Medulla oblongata (tissue), 1 donor: Measurements from ENCODE around the gene UFC1.

Experiments used
- DNase-seq: peaks from one replicate; pipeline ENCODE4 v3.0.0-alpha.2; 2015; ENCODE audit errors: extremely low spot score

The UFC1 gene

DNA sequence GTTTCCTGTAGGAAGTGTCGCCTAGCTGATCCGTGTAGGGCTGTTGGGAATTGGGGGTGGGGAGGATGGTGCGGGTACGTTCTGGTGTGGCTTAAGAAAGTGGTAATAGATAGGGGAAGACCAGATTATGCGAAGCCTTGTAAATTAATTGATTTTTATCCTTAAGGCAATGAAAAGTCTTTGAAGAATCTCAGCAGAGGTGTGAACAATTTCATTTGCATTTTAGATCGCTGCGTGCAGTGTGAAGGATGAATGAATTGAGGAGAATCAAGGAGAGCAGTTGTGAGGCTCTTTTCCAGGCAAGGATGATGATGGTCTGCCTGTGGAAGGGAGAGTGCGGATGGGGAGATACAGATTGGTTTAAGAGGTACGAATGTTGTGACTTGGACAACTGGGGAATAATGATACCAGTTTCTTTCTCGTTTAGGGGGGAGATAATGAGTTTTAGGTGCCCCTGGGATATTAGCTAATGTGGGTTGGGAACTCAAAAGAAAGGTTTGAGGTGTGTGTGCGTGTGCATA, 20.5 kb upstream of the UFC1 start:
- no peak for DNase-seq

GRCh38 chr1:161137881-161138280, 15.9 kb upstream of the UFC1 start:
- DNase-seq, result no peak

GRCh38 chr1:161138431-161138830, 15.3 kb upstream of the UFC1 start:
- DNase-seq, result no peak

DNA sequence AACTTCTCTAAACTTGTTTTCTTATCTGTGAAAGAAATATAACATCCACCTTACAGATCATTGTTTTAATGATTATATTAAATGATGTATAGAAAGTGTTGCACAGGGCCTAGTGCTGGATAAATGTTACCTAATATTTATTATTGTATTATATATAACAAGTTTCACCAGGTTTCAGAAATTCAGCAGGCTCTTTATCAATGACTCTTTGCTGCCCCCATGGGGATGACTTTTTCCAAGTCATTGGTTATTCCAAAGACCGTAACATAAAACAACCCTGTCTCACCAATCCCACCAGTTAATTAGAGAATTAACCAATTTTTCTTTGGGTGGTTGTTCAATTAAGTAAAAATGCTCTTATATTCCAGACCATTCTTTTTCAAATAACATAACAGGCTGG, 14.0 kb upstream of the UFC1 start:
- DNase-seq, result peak; percentile 62

DNA sequence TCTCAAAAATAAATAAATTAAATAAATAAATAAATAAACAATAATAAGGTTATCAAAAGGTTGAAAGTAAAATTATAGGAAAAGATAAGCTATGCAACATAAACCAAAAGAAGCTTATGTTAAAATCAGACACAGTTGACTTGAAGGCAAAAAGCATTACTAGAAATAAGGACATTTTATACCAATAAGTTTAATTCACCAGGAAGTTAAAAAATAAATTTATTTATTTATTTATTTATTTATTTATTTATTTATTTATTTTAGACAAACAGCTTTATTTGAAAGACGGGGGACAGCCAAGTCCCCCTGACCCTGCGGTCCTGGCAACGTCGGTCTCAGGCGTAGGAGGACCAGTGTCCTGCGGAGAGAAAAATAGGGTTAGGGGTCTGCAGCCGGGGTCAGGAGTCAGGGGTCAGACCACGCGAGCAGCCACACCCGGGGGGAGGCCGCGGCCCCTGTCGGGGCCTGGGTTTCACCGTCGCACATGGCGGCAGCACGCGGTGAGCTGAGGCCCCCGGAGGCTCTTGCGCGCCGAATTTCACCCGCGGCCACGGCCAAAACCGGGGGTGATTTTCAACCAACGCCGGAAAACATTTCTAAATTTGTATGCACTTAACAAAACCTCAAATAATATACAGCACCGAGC, 12.9 kb upstream of the UFC1 start:
- DNase-seq, result no peak

- no peak for DNase-seq
Observed at GRCh38 chr1:161145832-161146231, 7.9 kb upstream of the UFC1 start.

GRCh38 chr1:161153176-161153575, 602 bp upstream of the UFC1 start:
- DNase-seq, result no peak

DNA sequence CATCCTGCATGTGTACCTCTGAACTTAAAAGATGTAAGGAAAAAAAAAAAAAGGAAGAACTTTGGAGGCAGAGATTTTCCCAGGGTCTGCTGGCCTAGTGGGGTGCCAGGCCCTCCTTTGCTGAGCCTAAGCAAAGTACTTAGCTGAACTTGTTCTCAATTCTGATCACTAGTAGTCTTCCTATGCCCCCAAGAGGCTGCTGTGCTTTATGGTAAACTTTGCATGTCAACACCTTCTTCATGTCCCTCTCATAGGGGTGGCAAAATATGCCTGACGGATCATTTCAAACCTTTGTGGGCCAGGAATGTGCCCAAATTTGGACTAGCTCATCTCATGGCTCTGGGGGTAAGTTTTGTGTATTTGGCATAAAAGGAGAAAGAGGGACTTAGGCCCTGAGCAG, 4.1 kb downstream of the UFC1 start:
- DNase-seq, result no peak

GRCh38 chr1:161158316-161159010, 4.7 kb downstream of the UFC1 start:
- DNase-seq, result no peak

- DNase-seq, result peak; percentile 96
Observed at GRCh38 chr1:161159087-161159912, 5.5 kb downstream of the UFC1 start, which contains the start of gene USP21. Gene USP21 (plus strand): TSS chr1:161159500. CDS start chr1:161160641, 1,141 bp downstream.

DNA sequence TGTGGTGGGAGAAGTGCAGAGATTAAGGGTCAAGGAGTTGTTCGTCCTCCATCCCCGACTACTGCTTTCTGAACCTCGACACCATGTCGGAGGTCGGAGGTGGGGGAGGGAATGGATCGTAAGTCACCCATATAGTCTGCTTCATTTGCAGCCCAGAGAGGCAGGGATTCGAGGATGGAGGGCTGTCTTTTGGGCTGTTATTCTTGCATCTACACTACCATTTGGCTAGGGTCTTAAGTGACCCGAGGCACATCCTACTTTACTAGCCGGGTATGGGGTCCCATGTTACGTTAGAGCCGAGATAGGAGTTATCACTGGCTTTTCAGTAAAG, 6.1 kb downstream of the UFC1 start:
- DNase-seq, result no peak

DNA sequence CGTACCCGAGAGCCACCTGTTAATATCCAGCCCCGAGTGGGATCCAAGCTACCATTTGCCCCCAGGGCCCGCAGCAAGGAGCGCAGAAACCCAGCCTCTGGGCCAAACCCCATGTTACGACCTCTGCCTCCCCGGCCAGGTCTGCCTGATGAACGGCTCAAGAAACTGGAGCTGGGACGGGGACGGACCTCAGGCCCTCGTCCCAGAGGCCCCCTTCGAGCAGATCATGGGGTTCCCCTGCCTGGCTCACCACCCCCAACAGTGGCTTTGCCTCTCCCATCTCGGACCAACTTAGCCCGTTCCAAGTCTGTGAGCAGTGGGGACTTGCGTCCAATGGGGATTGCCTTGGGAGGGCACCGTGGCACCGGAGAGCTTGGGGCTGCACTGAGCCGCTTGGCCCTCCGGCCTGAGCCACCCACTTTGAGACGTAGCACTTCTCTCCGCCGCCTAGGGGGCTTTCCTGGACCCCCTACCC, 6.9 kb downstream of the UFC1 start:
- no peak for DNase-seq

DNA sequence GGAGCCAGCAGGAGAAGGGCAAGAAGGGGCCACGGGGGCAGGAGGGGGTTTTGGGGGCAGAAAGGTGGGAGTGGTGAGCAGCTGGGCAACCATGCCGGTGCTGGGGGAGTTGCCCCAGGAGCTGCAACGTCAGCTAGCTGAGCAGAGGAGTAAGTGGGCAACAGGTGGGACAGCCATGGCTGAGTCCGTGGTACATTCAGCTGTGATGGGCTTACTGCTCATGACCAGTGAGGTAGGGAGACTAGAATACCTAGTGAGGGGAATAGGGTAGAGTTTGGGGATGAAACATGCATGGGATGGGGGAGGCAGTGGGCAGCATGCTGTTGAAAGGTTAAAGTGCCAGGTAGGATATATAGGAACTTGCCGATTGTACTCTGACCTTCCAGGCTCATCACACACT, 7.9 kb downstream of the UFC1 start:
- DNase-seq, result no peak

GRCh38 chr1:161162052-161162451, 8.3 kb downstream of the UFC1 start:
- no peak for DNase-seq

DNA sequence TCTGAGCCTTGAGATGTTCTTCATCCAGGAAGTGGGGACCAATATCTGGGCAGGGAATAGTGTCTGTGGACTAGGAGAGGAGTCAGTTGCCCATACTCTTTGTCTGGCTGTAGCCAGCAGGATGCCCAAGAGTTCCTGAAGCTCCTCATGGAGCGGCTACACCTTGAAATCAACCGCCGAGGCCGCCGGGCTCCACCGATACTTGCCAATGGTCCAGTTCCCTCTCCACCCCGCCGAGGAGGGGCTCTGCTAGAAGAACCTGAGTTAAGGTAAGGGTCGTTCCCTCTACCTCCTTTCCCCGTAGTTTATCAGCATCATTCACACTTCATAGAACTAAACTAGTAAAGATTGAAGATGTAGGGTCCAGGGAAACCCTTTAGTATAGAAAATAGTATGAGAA, 9.0 kb downstream of the UFC1 start:
- no peak for DNase-seq

DNA sequence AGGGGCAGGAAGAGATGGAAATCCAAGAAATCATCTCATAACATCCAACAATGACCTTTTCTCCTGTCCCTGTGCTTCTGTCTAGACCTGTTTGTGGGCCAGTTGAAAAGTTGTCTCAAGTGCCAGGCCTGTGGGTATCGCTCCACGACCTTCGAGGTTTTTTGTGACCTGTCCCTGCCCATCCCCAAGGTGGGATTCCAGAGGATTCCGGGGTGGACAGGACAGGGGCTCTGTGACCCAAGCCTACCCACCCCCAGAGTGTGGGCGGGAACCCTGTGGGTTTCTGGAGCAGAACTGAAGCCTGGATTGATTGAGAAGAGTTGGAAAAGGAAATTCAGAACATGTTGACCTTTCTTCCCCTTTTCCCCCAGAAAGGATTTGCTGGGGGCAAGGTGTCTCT, 10.0 kb downstream of the UFC1 start:
- no peak for DNase-seq

GRCh38 chr1:161164901-161165610, 11.3 kb downstream of the UFC1 start:
- DNase-seq, result no peak

DNA sequence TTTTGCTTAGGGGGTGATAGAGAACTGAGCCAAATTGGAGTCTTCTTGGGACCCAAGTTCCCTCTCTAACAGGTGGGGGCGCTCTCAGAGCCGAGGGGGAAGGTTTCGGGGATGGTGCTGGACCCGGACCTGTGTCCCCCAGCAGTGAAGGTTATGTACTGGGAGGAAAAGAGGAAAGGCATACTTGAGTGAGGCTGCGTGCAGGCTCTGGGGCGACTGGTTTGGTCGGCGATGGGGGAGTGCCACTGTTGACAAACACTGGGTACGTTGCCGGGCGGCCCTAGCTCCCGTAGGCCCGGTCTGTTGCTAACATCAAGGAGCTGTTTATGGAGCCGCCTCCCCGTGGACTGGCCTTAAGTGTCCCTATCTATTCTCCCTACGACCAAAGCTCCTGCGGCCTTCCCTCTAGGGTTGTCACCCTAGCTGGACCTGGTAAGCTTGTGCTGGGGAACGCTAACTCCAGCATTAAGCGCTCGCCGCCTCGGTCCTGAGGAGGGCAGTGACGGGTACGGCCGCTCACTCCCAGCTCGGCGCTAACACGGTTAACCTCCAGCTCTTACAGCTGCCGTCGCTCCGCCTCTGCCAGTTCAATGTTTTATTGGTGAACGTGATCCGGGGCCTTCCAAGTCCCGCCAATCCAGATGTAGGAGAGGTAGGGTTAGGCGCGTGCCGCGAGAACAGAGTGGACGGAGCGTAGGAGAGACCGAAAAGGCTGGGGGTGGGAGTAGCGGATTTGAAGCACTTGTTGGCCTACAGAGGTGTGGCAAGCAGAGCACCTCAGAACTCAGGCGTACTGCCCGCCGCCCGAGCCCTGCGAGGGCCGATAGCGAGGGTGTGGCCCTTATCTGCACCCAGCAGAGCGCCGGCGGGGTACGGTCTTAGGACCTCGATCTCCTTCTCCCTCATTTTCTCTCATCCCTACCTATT, 12.2 kb downstream of the UFC1 start, which contains the start of gene PPOX:
Gene PPOX (plus strand): TSS at position 685 of the 927 bp plus-strand sequence. CDS start 422 bp downstream, outside the sequence.
- peak; percentile 99 for DNase-seq

DNA sequence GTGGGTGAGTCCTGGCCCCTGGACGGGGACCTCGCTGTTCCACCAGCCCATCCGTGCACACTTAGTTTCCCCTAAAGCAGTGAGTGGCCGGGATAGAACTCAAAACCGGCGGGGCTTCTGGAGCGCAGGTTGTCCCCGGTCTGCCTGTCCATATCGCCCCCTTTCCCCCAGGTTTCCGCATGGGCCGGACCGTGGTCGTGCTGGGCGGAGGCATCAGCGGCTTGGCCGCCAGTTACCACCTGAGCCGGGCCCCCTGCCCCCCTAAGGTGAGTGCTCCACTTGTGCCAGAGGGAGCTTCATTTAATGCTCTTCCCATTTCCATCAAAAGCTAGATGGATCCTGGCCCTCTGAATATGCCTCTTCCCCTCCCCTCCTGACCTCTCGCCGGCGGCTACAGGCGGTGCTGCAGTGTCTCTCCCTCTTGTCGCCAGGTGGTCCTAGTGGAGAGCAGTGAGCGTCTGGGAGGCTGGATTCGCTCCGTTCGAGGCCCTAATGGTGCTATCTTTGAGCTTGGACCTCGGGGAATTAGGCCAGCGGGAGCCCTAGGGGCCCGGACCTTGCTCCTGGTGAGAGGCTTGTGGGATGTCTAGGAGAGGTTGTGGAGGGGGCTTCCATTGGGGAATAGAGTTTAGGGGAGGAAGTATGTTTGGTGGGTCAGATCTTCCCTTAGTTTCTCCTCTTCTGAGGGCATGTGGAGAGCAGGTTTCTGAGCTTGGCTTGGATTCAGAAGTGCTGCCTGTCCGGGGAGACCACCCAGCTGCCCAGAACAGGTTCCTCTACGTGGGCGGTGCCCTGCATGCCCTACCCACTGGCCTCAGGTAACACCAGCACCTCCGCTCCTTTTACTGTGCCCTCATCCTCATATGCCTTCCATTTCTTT, 13.1 kb downstream of the UFC1 start:
- no peak for DNase-seq

- no peak for DNase-seq
Observed at GRCh38 chr1:161168906-161169305, 15.1 kb downstream of the UFC1 start.
